Nucleus accumbens (tissue), 56 donors: Measurements from ENCODE around the gene SF1.
A peak's percentile ranks its signal among the peaks of the same experiment; 100 is the strongest.

ENCODE experiments used
- DNase-seq, 56 donors: peaks; one replicate each; lab custom pipeline; 2025; lab: John Stamatoyannopoulos, UW

SF1 gene

DNA sequence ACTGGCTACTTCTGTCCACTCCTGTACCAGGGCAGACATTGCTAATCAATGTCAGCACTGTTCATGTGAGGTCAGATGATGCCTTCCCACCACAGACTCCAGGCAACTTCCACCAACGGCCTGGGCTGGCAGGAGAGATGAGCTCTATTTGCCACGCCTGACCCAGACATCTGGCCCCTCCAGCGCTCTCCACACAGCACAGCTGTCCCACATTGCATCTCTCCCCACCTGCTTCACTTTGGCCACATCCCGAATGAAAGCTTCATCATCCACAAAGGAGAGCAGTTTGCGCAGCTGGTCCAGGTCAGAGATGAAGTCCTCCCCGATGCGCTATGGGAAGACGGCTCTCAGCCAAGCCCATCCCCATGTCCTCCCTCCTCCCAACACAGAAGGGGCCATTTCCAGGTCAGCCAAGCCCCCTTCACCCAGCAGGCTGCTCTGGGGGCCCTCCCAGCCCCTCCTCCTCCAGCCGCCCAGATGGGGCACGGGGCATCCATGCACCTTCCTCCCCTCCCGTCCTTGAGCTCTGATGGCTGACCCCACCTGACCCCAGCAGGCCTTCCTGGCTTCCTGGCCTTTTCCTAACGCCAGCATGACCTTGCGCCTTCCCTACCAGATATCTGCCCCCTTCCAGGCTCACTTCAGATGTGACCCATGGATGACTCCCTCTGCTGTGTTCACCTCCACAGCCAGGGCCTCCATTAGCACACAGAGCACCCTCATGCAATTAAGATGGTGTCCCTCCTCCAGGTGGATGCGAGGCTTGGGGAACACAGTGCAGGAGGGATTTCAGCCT, 26.0 kb downstream of the SF1 start:
- no peak for DNase-seq

DNA sequence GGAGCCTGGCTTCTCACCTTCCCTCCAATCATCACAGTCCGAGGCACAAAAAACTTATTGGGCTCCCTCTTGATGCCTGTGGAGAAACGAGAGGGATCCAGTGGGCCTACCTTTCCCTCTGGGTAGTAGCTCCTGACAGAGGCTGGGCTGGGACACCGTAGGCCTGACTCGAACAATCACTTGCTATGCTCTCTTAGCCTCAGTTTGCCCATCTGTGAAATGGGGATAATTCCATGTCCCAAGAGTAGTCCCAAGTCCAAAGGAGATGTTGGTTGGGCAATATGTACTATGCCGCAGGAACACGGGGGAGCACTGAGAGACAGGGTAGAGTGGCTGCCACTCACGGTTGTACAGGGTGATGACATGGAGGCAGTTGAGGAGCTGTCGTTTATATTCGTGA, 26.8 kb downstream of the SF1 start:
- no peak for DNase-seq

DNA sequence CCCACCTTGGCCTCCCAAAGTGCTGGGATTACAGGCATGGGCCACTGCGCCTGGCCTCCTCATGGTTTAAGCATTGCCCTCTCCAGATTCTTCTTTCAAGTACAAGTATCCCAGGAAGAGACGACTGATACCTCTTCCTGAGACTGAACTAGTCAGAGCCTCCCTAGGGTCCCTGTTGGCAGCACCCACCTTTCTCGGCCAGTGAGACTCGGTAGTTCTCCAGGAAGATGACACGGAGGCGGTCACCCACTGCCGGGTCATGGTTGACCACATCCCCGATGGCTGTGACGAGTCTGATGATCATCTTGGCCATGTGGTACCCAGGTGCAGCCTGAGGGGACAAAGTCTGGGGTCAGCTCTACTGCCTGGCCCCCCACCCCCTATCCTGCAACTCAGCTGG, 27.2 kb downstream of the SF1 start:
- no peak for DNase-seq

DNA sequence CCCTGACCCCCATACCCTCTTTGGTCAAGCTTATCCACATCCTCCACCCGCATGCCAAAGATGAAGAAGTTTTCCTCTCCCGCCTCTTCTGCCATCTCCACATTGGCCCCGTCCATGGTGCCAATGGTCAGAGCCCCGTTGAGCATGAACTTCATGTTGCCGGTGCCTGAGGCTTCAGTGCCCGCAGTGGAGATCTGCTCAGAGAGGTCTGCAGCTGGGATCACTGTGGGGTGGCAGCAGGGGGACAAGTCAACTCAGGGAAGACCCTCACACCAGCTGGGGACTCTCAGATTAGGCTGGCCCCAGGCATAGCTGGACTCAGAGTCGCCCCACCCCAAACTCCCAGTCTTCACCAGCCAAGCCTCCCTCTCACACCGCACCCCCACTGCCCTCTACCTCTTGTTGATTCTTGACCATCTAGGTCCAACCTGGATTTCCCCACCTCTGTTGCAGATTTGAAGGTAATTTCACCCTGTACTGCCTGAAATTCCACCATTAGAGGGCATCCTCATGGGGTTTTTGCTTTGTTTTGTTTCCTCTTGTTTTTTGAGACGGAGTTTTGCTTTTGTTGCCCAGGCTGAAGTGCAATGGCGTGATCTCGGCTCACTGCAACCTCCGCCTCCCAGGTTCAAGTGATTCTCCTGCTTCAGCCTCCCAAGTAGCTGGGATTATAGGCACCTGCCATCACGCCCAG, 27.8 kb downstream of the SF1 start:
- no peak for DNase-seq

DNA sequence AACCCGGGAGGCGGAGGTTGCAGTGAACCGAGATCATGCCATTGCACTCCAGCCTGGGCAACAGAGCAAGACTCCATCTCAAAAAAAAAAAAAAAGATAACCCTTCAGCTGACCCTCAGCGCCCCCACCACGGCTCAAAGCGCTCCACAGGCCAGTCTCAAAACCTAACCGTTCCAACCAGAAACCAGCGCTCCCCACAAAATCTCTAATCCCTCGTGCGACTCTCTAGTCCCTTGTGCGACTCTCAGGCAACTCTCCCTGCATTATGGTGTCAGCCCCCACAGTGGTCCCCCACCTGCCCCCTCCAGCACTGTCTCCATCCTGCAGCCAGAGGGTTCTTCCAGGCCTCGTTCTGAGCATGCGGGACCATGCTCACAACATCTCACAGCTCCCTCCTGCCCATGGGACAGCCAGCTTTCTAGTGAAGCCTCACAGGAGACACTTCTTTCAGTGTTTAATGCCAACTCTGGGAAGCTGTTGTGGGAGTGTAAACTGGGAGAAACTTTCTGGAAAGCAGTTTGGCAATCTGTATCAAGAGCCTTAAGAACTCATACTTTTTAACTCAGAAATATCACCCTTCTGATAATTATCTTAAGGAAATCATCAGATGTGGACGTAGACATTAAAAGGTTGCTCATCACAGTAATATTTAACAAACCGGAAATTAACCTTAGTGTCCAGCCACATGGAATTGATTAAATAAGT, 30.2 kb downstream of the SF1 start:
- no peak for DNase-seq

DNA sequence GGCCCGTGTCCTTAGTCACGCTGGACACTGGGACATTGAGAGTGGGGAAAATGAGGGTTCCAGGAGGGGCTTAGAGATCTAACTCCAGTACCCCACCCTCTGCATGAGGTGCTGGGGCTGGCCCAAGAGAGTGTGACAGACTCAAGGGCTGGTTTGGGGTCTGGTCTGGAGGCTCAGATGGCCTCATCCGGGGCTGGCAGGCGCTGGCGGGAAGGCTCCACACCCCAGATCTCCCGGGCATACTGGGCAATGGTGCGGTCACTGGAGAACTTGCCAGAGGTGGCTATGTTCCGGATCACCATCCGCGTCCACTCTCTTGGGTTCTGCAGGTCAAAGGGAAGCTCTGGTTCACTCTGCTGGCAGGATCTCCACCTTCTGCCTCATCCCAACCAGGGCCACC, 31.9 kb downstream of the SF1 start:
- DNase-seq: no peak

DNA sequence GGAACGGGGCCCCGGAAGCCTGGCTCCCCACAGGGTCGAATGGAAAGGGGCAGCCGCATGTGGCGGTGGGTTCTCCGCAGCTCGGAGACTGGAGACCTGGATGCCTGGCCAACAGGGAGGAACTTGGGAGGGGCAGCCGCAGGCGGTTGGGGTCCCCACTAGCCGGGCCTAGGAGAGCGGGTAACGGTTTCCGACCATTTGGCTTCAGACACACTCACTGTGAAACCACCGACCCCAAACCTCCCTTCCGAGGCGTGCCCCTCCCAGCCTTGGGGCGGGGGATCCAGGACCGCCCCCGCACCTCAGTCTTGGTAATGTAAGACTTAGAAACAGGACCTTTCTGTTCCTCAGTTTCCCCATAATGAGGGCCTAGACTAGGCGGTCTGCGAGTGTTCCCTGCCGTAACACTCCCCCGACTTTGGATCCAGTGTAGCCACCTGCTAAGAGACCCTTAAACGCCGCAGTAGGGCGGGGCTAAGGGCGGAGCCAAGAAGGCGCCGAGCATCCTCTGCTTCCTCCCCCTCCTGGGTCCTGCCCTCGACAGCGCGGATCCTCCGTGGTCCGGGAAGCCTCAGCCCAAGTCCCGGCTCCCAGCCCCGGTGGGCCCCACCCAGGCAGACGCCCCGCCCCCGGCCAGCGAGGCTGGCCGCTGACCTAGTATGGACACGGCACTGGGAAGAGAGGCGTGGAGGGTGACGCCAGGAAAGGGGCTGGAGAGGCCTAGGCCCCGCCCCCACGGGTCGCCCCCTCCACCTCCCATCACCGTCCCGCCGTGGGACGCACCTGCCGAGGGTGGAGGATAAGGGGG, 32.6 kb downstream of the SF1 start:
- DNase-seq: peak in 33 of 56 donors; percentile 16 to 75 (median 39)

DNA sequence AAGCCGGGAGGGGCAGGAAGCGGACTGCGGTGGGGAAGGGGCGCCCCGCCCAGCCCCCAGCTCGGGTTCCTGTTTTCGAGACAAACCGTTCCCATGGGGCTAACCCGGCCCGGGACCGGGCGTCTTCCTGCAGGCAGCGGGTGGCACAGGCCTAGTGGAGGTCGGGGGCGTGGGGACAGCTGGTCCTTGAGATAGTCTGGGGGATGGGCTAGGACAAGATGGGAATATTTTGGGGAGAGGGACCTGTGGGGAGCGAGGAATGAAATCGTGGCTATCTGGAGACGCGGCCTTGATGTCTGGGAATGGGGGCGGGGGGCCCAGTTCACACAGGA, 33.2 kb downstream of the SF1 start:
- DNase-seq: peak in 17 of 56 donors; percentile 11 to 58 (median 26)

DNA sequence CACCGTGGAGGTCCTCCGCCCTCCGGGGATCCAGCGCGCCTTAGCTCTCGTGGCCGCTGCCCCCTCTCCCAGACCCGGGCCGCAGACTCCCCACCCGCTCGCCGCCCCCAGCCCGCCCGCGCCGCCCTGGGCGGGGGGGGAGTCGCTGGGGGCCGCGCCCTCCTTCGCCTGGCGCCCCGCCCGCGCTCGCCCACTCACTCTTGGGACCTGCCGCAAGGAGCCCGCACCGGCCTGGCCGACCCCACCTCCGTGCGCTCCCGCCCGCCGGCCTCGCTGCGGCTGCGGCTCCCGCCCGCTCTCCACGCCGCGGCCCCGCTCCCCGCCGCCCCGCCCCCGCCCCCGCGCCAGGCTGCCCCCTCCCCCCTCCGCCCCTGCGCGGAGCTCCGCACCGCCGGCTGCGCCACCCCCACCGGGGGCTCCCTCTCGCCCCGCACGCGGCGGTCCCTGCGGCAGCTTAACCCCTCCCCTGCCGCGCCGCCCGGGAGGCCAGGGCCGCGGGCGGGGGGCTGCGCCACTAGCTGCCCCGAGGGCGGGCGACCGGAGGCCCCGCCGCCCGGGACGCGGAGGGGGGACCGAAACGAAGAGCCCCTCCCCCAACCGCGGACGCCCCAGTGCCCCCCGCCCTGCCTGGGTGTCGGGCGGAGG, 33.7 kb downstream of the SF1 start:
- DNase-seq: peak in 1 of 56 donors; percentile 76

DNA sequence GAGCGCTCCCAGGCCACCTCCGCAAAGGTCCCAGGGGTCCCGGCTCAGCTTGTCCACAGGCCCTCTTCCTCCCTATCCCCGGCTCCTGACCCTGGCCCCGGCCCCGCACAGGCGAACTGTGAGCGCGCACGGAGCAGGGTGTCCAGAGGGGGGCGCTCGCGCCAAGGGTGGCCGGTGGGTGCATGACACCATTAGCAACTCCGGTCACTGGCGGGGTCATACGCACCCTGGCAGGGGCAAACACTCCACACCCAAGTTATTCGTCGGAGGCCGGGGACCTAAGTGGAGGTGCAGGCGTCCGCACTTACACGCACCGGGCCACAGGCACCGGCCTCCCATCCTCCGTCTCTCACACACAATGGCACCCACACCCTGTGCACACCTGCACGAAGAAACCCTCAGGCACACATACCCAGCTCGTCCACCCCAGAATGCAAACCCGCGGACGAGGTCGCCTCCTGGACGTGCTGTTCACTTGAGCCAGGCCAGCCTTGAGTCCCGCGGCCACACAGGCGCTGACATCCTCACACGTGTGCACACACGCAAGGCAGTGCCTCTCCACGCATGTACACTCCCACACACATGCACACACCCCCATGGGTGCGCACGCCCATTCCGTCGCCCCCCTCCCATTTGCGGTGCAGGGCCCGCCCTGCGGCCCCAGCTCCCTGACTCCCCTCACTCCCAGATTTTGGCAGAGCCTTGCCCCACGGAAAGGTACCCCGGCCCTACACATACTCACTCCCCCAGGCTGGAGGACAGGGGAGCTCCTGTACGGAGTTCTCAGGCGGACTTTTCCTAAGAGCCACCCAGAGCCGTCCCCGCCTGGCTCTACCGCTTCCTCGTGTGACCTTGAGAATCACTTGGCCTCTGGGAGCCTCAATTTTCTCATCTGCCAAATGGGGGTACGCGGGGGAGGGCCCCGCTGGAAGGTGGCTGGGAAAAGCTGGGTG, 34.5 kb downstream of the SF1 start, which contains the start of gene RASGRP2:
Gene RASGRP2, minus strand, starts transcription at position 552 of the 953 bp plus-strand sequence. CDS start 1,276 bp downstream, outside the sequence.
- DNase-seq: peak in 35 of 56 donors; percentile 16 to 76 (median 54)

DNA sequence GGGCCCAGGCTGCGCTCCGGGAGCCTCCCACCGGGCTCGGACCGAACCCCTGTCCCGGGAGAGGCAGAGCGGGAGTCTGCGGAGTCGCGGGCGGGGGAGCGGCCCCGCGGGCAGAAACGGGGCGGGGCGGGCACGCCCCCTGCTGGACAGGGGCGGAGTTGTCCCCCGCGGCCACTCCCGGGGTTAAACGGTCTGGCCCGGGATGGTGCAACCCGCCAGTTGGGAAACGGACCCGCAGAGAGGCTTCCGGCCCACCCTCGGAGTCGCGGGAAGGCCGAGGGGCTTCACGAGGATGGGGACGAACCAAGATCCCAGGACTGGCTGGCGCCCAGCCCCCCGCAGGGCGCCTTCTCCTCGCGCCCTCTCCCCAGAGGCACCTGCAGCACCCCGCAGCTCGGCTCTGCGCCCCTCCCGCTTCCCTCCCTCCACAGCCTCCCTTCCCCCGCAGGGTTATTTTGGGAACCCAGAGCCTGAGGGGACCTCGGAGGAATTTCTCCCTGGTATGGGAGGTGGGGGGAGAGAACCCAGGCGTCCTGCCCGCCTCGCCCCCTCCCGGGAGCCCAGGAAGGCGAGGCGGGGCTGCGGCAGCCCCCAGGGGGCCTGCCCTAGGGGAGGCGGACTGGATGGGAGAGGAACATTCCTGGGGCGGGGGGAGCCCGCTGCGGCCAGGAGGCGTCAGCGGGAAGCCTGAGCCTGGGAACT, 35.3 kb downstream of the SF1 start:
- DNase-seq: peak in 25 of 56 donors; percentile 19 to 70 (median 47)

DNA sequence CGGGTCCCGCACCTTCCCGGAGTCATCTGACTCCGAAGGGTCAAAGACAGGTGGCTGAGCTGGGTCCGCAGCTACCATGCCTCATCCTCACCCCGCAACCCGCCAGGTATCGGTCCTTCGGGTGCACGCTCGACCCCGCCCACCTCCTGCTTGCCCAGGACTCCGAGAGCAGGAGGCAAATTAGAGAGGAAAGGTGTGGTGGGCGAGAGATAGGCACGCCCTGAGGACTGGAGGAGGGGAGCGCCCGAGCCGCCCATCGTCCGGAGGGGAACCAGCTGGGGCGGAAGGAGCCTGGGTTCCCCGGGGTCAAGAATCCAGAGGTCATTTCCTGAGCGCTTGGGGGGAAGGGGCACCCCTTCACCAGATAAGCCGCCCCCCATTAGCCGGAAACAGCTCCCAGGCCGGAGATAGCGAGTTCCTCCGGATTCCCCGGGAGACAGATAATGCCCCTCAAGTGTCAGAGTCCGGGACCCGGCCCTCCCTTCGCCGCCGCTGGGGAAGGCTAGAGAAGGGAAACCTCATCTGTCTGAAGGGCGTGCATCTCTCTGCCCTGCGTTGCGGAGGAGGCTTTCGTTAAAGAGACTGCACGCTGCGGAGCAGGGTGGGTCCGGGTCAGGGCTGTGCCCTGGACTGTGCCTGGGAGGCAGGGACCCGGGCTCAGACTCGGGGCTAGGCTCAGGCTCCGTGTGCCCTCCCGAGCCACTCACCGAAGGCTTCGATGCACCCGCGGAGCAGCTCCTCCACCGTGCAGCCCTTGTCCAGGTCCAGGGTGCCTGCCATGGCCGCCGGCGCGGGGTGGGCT, 36.1 kb downstream of the SF1 start:
- DNase-seq: no peak

DNA sequence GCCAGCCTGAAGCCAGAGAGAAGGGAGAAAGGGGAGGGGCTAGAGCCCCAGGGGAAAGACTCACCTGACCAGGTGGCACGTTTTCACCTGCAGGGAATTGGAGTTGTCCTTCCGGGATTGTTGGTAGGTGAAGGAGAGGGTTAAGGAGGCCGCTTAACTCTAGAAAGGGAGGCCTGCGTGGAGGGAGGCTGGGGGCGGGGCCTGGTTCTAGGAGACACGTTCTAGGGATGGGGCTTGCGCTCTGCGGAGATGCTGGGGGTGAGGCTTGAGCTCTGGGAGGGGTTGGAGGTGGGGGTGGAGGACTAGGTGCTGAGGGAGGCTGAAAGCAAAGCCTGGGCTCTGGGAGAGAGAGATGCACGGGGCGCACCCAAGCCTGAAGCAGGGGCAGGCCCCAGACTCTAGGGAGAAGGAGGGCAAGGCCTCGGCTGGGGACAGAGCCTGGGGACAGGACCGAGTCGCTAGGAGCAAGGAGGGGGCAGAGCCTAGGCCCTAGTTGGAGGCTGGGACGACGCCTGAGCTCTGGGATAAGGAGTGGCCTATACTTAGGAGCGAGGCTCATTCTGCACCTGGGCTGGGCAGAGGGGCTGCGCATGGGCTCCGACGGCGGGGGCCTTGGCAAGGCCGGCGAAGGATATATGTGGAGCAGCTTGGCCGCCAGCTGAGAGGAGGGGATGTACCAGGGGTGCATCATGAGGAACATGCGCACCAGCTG, 36.8 kb downstream of the SF1 start:
- DNase-seq: peak in 8 of 56 donors; percentile 10 to 36 (median 24)

DNA sequence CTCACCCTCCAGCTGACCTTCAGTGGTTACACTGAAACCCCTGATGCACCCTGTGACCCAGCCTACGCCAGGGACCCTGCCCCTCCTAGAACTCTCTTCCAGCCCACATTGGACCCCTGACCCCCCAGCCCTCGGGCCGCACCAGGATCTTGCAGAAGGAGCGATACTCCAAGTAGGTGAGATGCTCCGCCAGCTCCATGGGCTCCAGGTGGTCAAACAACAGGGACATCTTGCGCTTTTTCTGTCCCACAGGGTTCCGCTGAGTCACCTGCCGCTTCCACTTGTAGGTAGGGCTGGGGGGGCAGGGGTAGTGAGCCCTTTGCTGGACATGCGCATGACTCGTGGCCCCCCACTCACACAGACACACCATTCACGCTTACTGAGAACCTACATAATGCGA, 38.5 kb downstream of the SF1 start:
- no peak for DNase-seq

DNA sequence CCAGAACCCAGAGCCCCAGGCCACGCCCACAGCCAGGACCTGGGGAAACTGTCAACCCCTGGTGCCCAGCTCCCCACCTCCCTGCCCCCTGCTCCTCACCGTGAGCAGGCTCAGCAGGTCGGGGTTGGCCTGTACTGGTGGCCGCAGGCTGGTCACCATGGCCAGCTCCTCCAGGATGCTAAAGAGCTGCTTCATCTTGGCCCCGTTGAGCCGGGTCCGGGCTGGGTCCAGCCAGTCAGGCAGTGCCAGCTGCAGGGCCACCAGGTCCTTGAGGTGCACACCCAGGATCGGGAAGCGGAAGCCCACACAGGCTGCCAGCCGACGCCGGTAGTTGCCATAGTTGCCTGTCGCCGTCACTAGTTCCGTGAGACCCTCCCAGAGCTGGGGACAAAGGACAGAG, 41.7 kb downstream of the SF1 start:
- no peak for DNase-seq

DNA sequence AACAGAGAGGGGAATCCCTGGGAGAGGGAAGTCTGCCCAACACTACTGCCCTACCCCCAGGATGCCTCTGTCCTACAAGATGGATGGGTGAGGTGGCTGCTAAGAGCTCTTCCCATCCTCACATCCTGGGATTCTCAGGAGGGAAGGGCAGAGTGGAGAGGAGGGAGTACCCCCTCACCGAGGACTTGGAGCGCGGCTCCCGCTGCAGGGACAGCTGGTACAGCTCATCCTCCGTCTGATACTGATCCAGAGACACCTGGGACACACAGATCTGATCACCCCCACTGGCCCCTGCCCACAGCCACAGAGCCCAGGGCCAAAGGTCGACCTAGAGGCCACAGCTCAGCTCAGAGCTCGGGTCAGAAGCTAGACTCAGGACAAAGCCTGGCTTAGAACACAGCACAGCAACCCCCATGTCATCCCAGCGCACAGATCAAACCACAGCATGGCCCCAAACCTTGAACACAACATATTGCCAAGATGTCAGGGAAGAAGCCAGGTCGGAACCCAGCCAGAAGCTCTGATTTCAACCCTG, 42.5 kb downstream of the SF1 start:
- no peak for DNase-seq
